Karpas-422 (cell line): ENCODE data around the gene CDCP1. TPM values are rescaled to one million over a fixed set of nuclear protein-coding genes. Genes with fewer than 3 reads are reported as not detected.
A peak's percentile ranks its signal among the peaks of the same experiment; 100 is the strongest.

Experiments used
- DNase-seq: peaks from one replicate; pipeline ENCODE4 v3.0.0-alpha.2; 2015
- H2AFZ ChIP-seq: fragments of 200-600 bp; sonication (generic); 2 replicates; pipeline ENCODE4 v1.6.1; 2014; ENCODE audit warnings: antibody characterized with exemption, low read length, mixed read lengths
- H3K27ac ChIP-seq: fragments of 200-600 bp; sonication (generic); 2 replicates; pipeline ENCODE4 v1.5.1; 2014; ENCODE audit warnings: mild to moderate bottlenecking, low read length, moderate library complexity
- H3K27me3 ChIP-seq: fragments of 200-600 bp; sonication (generic); 2 replicates; pipeline ENCODE4 v1.6.1; 2014; ENCODE audit warnings: low read length, mixed read lengths
- H3K36me3 ChIP-seq: fragments of 200-600 bp; sonication (generic); 2 replicates; pipeline ENCODE4 v1.6.1; 2014; ENCODE audit warnings: low read length, mixed read lengths; ENCODE audit not compliant: insufficient read depth
- H3K4me1 ChIP-seq: fragments of 200-600 bp; sonication (generic); 2 replicates; pipeline ENCODE4 v1.6.1; 2014; ENCODE audit warnings: mild to moderate bottlenecking, low read length, mixed read lengths
- H3K4me2 ChIP-seq: fragments of 200-600 bp; sonication (generic); 2 replicates; pipeline ENCODE4 v1.6.1; 2014; ENCODE audit warnings: low read length, low read depth, mild to moderate bottlenecking; ENCODE audit not compliant: poor library complexity, severe bottlenecking
- H3K4me3 ChIP-seq: fragments of 200-600 bp; sonication (generic); 2 replicates; pipeline ENCODE4 v1.5.1; 2014; ENCODE audit warnings: mild to moderate bottlenecking, antibody characterized with exemption, low read length, mixed read lengths
- H3K79me2 ChIP-seq: fragments of 200-600 bp; sonication (generic); 2 replicates; pipeline ENCODE4 v1.6.1; 2014; ENCODE audit warnings: mild to moderate bottlenecking, low read length, mixed read lengths
- H3K9ac ChIP-seq: fragments of 200-600 bp; sonication (generic); 2 replicates; pipeline ENCODE4 v1.6.0; 2014; ENCODE audit warnings: low read length
- H3K9me2 ChIP-seq: fragments of 200-600 bp; sonication (generic), shearing (Covaris generic); replicated peaks from 2 replicates; pipeline ENCODE4 v1.6.0; 2014; ENCODE audit warnings: mild to moderate bottlenecking, low read length, moderate library complexity; ENCODE audit not compliant: insufficient read depth
- H3K9me3 ChIP-seq: fragments of 300-700, 200-600 bp; sonication (generic); 2 replicates; pipeline ENCODE4 v1.6.1; 2014; ENCODE audit warnings: low read length, mixed read lengths
- H4K20me1 ChIP-seq: fragments of 200-600 bp; sonication (generic); 2 replicates; pipeline ENCODE4 v1.6.1; 2014; ENCODE audit warnings: mild to moderate bottlenecking, antibody characterized with exemption, low read length, low read depth; ENCODE audit not compliant: insufficient read depth
- total RNA-seq: library from RNA; depleted of rRNA; stranded (reverse); fragments of >200 nt; shearing (Covaris generic); gene quantifications from 2 replicates; pipeline ENCODE4 v1.2.3, GENCODE V29; 2014; ENCODE audit warnings: low replicate concordance

The CDCP1 gene
- total RNA-seq, 1 experiment from 2014 or later = not detected

DNA sequence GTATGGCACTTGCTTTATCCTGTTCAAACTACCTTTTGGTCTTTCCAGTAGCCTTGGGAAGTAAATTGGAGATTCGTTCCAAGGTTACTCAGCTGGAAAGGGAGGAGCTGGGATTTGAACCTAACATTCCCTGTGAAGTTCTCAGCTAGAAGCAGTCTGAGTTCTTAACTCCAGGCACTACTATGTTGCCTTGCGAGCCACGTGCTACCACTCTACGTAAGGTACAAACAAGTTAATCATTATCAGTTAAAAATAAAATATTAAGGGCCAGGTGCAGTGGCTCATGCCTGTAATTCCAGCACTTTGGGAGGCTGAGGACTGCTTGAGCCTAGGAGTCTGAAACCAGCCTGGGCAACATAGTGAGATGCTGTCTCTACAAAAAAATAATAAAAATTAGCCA, 30.7 kb upstream of the CDCP1 start:
- Histone ChIP-seq H3K36me3 (no peaks in the 10 kb centered on the region), H3K4me1 (no peaks in the 10 kb centered on the region), H3K4me3 (no peak overlapping the region), H2AFZ (no peak overlapping the region), H3K9me3 (no peaks in the 10 kb centered on the region), H3K9ac (no peak overlapping the region), H3K27me3 (no peaks in the 10 kb centered on the region), H4K20me1 (no peaks in the 10 kb centered on the region), H3K27ac (no peak overlapping the region), H3K9me2 (no peaks in the 10 kb centered on the region), H3K4me2 (no peak overlapping the region), H3K79me2 (no peaks in the 10 kb centered on the region)
- no peak for DNase-seq

DNA sequence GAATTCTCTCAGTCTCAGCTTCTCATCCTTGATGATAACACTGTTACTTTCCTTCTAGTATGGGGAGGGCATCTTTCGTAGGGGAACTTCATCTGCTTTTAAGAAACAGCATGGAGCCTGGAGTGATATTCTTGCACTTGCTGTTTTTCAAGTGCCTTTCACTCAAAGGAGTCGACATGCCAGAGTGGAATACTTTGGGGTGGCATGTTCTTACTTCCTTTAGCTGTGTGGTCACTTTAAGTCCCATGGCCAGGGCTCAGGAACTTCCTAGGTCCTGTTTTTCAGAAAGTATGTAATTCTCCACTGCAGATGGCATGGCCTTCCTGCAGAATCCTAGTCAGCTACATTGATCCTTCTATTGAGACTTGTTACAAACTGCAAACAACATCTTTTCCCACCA, 28.1 kb upstream of the CDCP1 start:
- H3K9ac ChIP-seq = no peak overlapping the region
- H3K4me2 ChIP-seq = no peak overlapping the region
- H3K4me1 ChIP-seq = no peaks in the 10 kb centered on the region
- H3K27ac ChIP-seq = no peak overlapping the region
- no peaks in the 10 kb centered on the region for H3K9me3 ChIP-seq
- H3K27me3 ChIP-seq = no peaks in the 10 kb centered on the region
- no peaks in the 10 kb centered on the region for H3K79me2 ChIP-seq
- no peak for DNase-seq
- H4K20me1 ChIP-seq = no peaks in the 10 kb centered on the region
- no peaks in the 10 kb centered on the region for H3K9me2 ChIP-seq
- H3K36me3 ChIP-seq = no peaks in the 10 kb centered on the region
- H3K4me3 ChIP-seq = no peak overlapping the region
- H2AFZ ChIP-seq = no peak overlapping the region

DNA sequence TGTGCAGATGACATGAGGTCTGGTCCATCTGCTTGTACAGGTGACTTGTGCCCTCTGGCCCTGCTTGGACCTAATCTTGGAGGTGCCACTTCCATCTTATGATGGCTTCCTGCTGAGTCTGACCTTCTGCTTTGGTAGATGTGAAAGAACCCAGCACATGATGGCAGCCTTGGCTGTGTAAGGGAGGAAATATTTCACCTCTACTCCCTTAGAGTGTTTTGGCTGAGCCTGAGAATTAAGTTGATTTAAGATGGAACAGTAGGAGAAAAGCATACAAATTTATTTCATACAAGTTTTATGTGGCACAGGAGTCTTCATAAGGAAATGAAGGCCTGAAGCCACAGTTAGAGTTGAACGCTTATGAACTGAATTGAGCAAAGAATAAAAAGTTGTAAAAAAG, 27.6 kb upstream of the CDCP1 start:
- no peak overlapping the region for H3K9ac ChIP-seq
- no peaks in the 10 kb centered on the region for H3K9me2 ChIP-seq
- H3K27ac ChIP-seq = no peak overlapping the region
- H4K20me1 ChIP-seq = no peaks in the 10 kb centered on the region
- H3K27me3 ChIP-seq = no peaks in the 10 kb centered on the region
- H3K36me3 ChIP-seq = no peaks in the 10 kb centered on the region
- DNase-seq = no peak
- H3K4me3 ChIP-seq = no peak overlapping the region
- H3K9me3 ChIP-seq = no peaks in the 10 kb centered on the region
- no peak overlapping the region for H2AFZ ChIP-seq
- H3K79me2 ChIP-seq = no peaks in the 10 kb centered on the region
- no peak overlapping the region for H3K4me2 ChIP-seq
- no peaks in the 10 kb centered on the region for H3K4me1 ChIP-seq

DNA sequence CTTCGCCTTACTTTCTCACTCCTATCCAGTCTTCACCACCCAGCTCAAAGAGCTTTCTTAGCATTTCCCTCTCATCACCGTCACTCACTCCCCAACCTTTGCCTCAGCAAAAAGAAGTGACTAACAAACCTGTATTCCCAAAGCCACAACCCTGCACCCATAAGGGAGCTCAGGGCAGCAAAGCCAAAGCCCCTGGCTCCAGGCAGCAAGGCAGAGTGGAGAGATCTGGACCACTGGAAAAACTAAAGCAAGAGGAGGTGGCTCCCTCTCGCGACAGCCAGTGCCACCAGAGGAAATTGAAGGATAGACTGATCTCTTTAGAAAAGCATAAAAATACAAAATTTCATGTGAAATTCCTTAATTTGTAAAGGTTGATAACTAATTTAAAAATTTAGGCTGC, 25.1 kb upstream of the CDCP1 start:
- no peak overlapping the region for H2AFZ ChIP-seq

DNA sequence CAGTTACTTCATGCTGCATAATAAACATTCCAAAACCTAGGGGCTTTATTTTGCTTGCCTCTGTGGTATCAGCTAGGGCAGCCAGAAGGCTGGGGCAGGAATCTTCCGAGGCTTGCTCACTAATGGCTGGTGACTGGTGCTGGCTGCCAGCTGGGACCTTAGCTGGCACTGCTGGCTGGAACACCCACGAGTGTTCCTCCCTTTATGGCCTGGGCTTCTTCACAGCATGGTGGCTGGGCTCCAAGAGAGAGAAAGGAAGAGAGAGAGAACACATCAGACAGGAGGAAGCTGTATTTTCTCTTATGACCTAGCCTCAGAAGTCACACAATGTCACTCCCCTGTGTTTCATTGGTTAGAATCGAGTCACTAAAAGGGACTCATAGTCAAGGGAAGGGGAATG, 23.9 kb upstream of the CDCP1 start:
- Histone ChIP-seq H3K27ac (no peak overlapping the region), H3K4me1 (peaks cover 23% of the 10 kb centered on the region), H3K36me3 (no peaks in the 10 kb centered on the region), H3K4me2 (no peak overlapping the region), H2AFZ (no peak overlapping the region), H3K27me3 (no peaks in the 10 kb centered on the region), H3K79me2 (no peaks in the 10 kb centered on the region), H3K9ac (no peak overlapping the region), H3K4me3 (no peak overlapping the region), H4K20me1 (no peaks in the 10 kb centered on the region), H3K9me3 (no peaks in the 10 kb centered on the region), H3K9me2 (no peaks in the 10 kb centered on the region)
- no peak for DNase-seq

More for the DNA sequence above, 25.1 kb upstream of the CDCP1 start:
- H4K20me1 ChIP-seq = no peaks in the 10 kb centered on the region
- no peak overlapping the region for H3K27ac ChIP-seq
- H3K4me3 ChIP-seq = no peak overlapping the region
- H3K79me2 ChIP-seq = no peaks in the 10 kb centered on the region
- no peak overlapping the region for H3K4me2 ChIP-seq
- no peaks in the 10 kb centered on the region for H3K27me3 ChIP-seq
- H3K9ac ChIP-seq = no peak overlapping the region
- peaks cover 15% of the 10 kb centered on the region for H3K4me1 ChIP-seq
- no peaks in the 10 kb centered on the region for H3K9me3 ChIP-seq
- H3K9me2 ChIP-seq = no peaks in the 10 kb centered on the region
- no peaks in the 10 kb centered on the region for H3K36me3 ChIP-seq
- no peak for DNase-seq

DNA sequence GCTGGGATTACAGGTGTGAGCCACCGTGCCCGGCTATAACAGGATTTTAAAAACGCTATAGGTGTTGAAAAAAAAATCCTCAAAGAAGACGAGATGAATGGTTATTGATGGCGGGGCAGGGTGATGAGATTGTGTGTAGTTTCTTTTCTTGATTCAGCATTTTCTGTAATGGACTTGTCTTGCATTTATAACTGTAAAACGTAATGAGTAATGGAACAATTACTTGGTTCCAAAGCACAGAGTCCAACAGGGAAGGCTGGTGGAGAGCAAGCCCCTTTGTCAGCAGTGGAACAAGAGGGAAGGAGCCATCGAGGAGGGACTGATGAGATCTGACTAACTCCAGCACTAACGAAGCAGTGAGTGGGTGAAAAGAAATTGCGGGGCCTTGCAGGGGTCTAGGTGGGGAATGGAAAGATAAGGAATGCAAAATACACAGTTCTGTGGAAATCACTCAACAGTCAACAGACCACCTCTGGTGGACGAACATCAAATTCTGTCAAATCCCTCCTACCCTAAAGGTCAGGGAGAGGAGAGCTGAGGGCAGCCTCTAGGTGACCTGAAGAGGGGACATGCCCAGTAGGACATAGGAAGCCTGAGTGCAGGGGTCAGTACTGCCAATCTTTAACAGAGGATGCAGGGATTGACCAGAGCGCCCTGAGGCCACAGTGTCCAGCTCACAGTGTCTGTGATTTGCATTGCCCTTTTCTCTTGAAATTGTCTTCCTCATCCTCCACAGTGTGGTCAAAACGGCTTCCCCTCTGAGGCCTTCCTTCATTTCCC, 23.1 kb upstream of the CDCP1 start:
- Histone ChIP-seq H3K9me2 (no peaks in the 10 kb centered on the region), H3K9me3 (no peaks in the 10 kb centered on the region), H3K27me3 (no peaks in the 10 kb centered on the region), H3K36me3 (no peaks in the 10 kb centered on the region), H3K4me1 (peaks cover 31% of the 10 kb centered on the region), H2AFZ (no peak overlapping the region), H3K4me2 (no peak overlapping the region), H3K4me3 (no peak overlapping the region), H4K20me1 (no peaks in the 10 kb centered on the region), H3K27ac (no peak overlapping the region), H3K79me2 (no peaks in the 10 kb centered on the region), H3K9ac (no peak overlapping the region)
- no peak for DNase-seq

DNA sequence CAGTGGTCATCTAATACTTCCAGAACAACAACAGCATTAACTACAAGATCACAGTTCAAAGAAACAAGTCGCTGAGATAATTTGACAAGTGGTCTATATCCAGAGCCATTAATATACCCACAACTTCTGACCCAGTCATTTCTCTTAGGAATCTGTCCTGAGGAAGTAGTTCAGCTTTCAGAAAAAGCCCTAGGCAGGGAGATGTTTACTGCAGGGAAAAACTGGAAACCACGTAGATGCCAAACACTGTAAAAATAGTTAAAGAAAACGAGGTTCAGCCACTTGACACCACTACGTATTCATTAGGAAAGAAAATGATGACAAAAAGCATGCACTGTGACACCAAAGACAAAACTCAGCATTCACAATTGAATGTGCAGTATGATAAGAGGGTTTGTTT, 22.3 kb upstream of the CDCP1 start:
- DNase-seq = no peak
- Histone ChIP-seq H3K9me2 (no peaks in the 10 kb centered on the region), H3K36me3 (no peaks in the 10 kb centered on the region), H3K4me3 (no peak overlapping the region), H3K79me2 (no peaks in the 10 kb centered on the region), H3K4me2 (no peak overlapping the region), H4K20me1 (no peaks in the 10 kb centered on the region), H3K27me3 (no peaks in the 10 kb centered on the region), H3K9ac (no peak overlapping the region), H2AFZ (no peak overlapping the region), H3K27ac (no peak overlapping the region), H3K9me3 (no peaks in the 10 kb centered on the region), H3K4me1 (peaks cover 40% of the 10 kb centered on the region)

DNA sequence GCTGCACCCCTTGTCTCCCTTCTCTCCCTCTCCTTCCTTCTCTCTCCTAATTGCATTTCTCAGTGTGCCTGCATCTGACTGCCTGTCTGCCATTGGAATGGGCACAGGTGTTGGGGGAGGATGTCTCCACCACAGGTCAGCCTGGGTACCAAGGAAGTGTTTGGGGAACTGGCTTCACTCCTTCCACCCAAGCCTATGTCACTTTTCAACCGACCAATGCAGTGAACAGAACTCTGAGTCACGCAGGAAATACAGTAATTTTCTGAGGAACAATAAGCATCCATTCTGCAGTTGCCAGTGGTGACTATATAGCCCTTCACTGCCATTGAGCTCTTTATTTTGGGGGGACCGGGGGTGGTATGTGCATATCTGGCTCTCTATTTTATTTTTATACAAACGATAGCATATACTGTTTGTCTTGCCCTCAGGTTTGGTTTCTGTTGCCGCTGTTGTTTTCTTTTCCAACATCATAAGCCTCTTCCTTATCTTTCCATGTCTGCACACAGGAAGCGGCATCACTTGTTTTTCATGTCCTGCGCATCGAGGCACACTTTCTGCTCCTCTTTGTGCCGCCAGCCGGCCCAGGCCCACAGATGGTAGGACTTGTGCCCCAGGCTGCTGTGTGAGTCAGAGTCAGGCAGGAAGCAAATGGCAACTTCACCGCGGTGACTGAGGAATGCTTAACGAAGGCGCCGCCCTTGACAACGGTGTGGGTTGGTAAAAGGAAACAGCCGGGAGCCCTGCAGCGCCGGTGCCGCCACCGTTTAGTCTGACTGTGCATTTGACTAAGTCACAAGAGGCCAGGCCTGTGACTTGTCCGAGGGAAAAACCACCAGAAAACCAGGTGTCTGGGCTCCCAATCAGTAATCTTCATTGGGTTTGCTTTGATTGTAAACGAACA, 21.1 kb upstream of the CDCP1 start:
- peak; percentile 75 for DNase-seq
- H3K4me1 ChIP-seq = peaks cover 51% of the 10 kb centered on the region
- peak overlapping the region; percentile 58 for H3K4me2 ChIP-seq
- H3K27ac ChIP-seq = no peak overlapping the region
- peak overlapping the region; percentile 38 for H3K9ac ChIP-seq
- H4K20me1 ChIP-seq = no peaks in the 10 kb centered on the region
- peak overlapping the region; percentile 96 for H2AFZ ChIP-seq
- H3K9me2 ChIP-seq = no peaks in the 10 kb centered on the region
- H3K9me3 ChIP-seq = no peaks in the 10 kb centered on the region
- H3K27me3 ChIP-seq = no peaks in the 10 kb centered on the region
- H3K36me3 ChIP-seq = no peaks in the 10 kb centered on the region
- H3K4me3 ChIP-seq = peak overlapping the region; percentile 35; the same call in 1 of the 2 replicates
- H3K79me2 ChIP-seq = no peaks in the 10 kb centered on the region
